HG03039 (cell line): Measurements from ENCODE around the gene TIRAP.
"Not testable (repeated sequence)": the region's sequence is repeated elsewhere in the genome, so short reads cannot be mapped to it uniquely, and the experiment has no call there.

ENCODE experiments used
- ATAC-seq: cut with Tn5 transposase; IDR thresholded peaks from one replicate; pipeline ENCODE4 v1.9.1; 2021; ENCODE audit warnings: mild to moderate bottlenecking, moderate library complexity; ENCODE audit not compliant: unreplicated experiment

Gene TIRAP

DNA sequence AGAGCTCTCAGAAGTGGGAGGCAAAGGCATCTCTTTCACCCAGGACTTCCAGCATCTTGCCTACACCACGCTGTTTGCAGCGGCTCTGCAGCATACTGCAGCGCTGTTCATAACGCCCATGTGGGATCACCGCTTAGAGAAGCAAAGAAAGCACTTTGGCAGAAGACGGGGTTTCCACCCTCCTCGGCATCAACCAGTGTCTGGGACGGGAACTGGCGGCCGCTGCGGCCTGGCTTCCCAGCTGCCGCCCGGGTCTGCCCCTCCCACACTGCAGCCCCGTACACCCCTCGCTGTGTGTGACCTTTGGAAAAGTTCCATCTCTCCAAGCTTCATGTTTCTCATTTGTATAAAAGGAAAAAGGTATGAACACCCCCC lies 545 bp upstream of the TIRAP start:
- no peak for ATAC-seq

DNA sequence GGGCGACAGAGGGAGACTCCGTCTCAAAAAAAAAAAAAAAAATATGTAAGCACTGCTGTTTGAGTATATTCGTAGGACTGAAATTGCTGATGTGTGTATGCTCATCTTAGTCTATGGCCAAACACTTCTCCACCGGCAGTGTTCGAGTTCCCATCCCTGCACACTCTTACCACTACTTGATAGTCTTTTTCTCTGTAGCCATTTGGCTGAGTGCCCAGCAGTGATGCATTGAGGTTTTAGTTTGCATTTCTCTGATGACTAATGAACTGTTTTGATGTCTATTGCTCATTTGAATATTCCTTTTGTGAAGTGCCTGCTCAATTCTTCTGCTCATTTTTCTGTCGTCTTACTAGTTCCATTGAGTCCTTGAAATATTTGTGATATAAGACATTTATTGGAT lies 1.9 kb downstream of the TIRAP start:
- peak; percentile 44 for ATAC-seq

DNA sequence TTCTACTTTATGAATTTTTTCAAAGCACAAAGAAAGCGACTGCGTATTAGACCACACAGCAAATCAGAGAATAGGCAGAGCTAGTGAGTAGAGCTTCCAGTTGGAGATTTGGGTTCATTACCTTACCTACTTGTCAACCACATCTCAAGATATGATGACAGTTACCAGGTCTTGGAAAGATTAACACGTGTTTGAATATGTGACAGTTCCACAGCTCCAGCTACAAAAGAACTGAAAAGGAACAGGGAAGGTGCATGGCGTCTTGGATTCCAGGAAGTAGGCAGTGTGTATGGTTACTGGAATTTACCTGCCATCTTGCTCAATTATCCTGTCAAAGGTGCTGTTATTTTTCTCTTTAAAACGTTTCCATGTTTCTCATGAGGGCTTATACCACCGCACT lies 5.3 kb downstream of the TIRAP start:
- no peak for ATAC-seq

DNA sequence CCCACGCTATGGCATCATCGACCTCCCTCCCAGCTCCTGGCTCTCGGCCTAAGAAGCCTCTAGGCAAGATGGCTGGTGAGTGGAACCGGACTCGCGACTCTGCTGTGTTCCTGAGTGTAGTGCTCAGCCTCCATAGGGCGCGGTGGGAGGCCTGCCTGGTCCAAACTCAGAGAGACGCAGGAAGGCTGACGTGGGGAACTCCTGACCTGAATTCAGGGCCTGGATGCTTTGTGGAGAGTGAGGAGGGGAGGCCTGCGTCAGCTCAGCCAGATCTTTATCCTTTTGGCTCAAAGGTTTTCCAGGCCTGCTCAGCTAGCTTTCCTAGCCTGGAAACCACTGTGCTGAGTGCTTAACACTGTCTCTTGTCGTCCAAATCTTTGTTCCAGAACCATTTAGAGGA lies 8.0 kb downstream of the TIRAP start:
- no peak for ATAC-seq

DNA sequence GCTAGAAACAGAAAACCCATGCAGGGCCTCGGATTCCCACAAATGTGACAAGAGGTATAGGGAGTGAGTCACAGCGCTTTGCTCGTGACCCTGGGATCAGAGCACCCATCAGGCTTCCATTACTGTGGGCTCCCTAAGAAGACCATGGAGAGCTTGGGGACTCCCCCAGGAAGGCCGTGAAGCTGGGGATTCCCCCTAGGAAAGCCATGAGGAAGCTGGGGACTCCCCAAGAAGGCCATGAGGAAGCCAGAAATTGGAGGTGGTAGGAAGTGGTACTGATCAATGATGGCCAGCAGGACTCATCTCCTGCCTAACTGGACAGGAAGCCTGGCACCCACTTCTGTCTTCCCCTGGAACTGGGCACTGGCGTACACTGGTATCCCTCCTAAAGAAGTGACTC lies 10.8 kb downstream of the TIRAP start:
- no peak for ATAC-seq

DNA sequence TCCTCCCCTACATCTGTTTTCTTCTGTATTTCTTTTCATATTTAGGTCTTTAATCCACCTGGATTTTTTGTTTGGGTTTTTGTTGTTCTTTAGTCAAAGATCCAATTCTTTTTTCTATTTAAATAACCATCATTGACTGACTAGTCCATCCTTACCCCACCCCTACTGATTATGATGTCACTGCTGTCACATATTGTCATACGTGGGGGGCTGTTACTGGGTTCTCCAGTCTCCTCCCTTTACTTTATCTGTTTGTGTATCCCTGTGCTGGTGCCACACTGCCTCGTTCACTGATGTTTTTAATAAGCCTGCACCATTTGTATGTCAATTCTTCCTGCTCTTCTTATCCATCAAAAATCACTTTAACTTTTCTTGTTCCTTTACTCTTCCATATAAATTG lies 14.1 kb downstream of the TIRAP start:
- ATAC-seq, result no peak

DNA sequence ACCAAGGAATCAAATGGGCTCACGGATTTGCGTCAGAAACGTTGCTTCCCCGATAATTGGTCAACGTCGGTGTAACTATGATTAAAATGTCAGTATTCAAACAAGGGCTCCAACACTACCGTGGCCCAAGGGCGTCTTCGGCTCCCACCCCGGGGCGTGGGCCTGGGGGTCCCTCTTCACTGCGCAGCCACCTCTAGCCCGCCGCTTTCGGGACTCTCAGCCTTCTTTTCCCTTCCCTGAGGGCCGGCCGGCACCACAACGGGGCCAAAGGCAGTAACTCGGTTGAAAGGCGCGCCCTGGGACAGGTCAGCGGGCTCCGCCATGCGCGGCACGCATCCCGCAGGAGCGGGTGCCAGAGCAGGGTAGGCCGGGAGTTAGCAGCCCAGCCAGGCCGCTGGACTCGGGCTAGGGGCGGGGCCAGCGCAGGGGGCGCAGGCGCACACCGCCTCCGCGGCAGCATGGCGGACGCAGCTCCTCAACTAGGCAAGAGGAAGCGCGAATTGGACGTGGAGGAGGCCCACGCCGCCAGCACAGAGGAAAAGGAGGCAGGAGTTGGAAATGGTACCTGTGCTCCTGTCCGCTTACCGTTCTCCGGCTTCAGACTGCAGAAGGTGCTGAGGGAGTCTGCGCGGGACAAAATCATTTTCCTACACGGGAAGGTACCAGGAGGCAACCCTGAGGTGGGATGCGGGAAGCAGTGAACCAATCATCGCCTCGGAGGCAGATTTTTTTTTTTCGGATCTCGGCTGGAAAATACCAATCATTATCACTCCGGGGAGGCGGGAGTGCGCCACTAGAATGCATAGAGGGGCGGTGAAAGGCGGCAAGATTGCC lies 20.9 kb downstream of the TIRAP start, which contains the start of gene DCPS:
DCPS (plus strand) TSS at position 438 of the 834 bp plus-strand sequence; CDS start at position 459, 21 bp downstream.
- ATAC-seq, result peak; percentile 88

DNA sequence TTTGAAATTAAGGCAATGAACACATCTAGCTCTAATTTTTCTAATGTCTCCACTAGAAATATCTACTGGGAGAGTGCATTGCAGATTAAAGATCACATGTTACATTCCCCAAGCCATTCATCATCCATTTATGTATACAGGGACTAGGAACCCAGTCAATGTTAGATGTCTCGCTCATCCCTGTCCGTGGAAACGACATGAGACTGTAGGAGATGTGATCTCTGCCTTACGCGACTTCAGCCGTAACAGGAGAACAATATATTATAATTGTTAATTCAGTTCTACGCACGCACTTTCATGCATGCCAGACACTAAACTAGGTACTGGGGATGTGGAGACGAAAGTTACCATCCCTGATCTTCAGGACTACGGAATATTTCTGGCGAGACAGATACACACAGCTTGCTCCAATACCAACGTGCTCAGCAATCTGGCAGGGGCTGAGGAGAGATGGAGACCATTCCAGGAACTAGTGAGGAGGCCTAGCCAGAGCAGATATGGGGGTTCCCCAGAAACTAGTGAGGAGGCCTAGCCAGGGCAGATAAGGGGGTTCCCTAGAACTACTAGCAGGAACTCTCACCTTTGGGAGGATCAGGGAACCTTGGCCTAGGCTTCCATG lies 21.7 kb downstream of the TIRAP start:
- ATAC-seq, result no peak

DNA sequence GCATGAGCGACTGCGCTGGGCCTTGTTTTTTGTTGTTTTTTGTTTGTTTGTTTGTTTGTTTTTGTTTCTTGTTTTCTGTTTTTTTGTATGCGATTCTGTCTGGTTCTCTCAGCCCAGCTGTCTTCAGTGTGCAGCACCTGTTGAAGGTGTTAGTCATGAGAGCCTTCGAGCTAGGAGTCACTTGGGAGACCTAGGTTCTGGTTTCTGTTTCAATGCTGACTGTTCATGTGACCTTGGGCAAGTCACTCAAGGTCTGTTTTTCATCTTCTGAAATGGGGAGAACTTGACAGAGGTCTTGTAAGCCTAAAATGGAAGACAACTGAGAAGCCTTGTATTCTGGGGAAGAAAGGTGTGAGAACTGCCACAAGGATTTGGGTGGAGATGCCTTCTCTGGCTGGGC lies 22.8 kb downstream of the TIRAP start:
- peak; percentile 43 for ATAC-seq

DNA sequence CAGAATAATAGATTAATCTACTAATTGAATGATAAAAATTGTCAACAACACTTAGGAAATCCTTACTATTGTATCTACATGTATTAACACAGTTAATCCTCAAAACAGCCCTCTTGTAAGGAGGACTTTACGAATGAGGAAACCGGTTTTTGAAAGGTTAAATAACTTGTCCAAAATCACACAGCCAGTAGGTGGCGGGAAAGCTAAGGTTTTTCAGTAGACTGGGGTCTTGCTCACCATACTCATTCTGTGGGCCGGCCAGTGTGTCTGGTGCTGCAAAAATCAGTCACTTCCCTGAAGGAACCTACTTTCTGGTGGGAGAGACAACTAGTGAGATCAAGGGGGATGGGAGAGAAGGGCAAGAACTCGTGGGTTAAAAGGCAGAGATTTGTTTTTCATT lies 24.8 kb downstream of the TIRAP start:
- no peak for ATAC-seq

DNA sequence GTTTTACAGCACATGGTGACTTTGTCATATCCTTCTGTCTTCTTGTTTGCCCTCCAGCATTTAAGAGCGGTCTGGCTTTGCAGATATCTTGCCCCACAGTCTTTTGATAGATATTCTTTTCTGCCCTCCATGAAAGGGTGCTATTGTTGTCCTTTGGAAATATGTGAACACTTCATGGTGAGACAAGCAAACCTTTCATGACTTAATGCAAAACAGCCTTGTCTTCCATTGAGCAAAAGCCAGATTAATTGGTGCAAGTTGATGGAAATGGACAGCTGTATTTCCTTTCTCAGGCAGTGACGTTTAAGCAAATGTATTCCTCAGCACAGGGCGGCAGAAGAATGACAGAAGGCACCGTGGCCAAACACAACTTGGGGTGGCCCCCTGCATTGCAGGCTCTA lies 25.4 kb downstream of the TIRAP start:
- no peak for ATAC-seq

DNA sequence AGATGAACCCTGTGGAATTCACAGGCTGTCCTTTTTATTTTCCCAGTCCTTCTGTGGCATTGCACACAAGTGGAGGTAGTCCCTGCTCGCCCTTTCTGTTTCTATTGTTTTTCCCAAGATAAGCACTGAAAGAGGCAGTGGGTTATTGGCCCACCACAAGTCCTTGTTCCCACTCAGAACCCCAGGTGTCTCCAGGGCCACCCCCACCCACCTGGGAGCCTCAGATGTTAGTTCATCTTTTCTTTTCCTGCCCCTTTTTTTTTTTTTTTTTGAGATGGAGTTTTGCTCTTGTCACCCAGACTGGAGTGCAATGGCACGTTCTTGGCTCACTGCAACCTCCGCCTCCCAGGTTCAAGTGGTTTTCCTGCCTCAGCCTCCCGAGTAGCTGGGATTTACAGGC lies 25.9 kb downstream of the TIRAP start:
- not testable (repeated sequence) for ATAC-seq

DNA sequence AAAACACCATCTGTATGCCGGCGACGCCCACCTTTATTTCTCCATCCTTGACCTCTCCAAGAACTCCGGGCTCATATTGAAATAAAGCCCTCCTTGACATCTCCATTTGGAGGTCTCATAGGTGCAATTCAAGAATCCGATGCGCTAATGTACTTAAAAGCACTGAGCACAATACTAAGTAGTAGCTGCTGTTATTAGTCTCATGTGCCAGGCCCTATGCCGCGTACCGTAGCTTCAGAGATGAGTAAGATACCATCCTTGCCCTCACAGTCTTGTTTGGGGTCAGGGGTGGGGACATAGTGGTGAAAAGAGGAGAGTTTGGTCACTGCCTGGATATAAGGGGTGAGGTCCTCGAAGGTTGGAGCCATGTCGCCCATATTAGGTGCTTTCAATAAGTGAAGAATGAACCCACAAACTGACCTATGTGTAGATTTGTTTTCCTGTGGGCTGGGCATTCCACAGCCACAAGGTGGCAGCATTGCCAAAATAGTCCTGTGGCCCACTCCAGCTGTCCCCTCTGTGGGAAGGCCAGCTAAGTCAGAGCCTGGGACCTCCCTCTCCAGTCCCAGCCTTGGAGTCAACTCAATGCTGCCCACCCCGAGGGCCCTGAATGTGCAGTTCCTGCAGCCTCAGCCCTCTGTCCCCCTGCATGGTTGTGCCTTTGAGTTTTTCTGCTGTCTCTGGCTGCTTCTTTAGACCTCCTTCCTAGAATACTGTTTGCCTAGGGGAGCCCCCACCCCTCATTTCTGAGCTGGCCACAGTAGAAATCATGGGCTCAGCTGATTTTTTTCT lies 27.5 kb downstream of the TIRAP start:
- ATAC-seq, result peak; percentile 44

DNA sequence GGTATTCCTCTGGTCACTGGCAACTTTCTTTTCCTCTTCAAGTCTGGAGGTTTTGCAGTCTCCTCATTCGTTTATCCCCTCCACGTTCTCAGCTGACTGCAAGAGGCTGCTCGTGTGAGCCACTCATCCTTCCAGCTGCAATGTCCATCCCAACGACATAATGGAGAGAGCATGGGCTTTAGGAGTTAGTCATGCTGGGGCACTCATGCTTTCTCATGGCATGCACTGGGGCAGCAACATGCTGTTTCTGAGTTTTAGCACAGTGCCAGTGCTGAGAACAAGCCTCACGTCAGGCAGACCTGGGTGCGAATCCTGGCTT lies 28.1 kb downstream of the TIRAP start:
- ATAC-seq, result no peak

DNA sequence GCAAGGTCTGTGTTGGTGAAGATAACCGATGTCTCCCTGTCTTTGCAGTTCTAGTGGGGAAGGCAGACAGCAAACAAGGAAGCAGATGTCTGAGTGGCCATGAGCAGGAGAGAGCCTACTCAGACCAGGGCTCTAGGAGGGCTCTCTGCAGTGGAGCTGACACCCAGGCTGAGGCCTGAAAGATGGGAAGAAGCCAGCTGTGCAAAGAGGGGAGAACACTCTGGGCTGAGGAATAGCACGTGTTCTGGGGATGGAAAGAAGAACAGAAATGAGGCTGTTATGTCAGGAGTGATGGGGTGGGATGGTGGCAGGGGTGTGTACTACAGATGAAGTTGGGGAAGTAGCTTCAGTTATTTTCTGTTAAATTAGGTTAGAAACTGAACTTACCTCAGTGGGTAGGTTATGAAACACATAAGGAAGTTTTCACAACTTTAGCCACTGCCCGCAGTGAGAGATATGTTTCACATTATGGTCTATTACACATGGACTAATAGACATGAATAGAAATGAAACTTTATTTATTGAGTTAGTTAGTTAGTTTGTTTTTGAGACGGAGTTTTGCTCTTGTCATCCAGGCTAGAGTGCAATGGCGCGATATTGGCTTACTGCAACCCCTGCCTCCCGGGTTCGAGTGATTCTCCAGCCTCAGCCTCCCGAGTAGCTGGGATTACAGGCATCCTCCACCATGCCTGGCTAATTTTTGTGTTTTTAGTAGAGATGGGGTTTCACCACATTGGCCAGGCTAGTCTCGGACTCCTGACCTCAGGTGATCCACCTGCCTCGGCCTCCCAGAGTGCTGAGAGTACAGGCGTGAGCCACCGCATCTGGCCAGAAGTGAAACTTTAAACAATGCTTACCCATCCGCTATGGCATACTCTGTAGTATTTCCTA lies 28.8 kb downstream of the TIRAP start:
- peak; percentile 47 for ATAC-seq

DNA sequence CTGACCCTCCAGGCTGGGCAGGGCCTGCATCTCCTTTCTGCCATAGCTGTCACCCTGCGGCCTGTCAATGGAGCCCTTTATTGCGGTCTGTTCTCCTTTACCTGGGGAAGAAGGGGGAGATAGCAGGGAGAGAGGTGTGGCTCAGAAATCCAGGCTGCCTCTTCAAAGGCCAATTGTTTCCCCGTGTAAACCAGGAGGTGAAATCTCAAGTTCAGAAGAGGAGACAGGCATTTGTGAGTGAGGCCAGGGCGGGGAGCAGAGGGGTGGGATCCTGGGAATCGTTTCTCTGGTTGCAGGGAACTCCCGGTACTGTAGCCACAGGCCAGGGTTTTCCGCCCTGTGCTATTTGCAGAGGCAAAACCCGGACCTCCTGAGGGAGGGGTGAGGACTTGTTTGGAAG lies 30.1 kb downstream of the TIRAP start:
- no peak for ATAC-seq

DNA sequence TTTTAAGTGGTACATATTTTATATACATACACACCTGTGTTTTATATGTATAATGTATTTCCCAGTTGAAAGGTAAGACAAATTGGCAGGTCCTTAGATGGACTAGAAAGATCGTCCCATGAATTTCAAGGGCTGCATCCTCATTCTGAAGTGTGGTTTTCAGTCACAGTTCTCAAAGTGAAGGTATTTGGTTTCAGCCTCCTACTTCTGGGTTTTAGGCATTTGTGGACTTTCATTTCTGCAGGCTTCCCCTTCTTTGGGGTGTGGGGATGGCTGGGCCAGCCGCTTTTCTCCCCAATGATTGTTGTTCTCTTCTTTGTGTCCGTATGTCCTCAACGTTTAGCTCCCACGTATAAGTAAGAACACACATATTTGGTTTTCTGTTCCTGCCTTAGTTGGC lies 30.9 kb downstream of the TIRAP start:
- no peak for ATAC-seq

DNA sequence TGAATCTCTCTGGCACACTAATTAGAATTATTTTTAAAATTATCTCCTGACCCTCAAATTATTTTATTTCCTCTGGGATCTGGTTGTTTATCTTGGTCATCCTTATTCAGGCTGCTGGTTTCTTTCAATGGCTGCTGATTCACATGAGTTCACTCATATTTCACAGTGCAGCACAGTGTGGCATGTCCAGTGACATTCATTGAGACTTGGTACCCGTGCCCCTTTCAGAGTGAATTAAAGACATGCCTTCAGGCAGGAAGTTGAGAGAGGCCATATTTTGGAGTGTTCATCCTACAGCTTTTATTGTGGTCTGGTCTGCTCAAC lies 34.5 kb downstream of the TIRAP start:
- no peak for ATAC-seq

DNA sequence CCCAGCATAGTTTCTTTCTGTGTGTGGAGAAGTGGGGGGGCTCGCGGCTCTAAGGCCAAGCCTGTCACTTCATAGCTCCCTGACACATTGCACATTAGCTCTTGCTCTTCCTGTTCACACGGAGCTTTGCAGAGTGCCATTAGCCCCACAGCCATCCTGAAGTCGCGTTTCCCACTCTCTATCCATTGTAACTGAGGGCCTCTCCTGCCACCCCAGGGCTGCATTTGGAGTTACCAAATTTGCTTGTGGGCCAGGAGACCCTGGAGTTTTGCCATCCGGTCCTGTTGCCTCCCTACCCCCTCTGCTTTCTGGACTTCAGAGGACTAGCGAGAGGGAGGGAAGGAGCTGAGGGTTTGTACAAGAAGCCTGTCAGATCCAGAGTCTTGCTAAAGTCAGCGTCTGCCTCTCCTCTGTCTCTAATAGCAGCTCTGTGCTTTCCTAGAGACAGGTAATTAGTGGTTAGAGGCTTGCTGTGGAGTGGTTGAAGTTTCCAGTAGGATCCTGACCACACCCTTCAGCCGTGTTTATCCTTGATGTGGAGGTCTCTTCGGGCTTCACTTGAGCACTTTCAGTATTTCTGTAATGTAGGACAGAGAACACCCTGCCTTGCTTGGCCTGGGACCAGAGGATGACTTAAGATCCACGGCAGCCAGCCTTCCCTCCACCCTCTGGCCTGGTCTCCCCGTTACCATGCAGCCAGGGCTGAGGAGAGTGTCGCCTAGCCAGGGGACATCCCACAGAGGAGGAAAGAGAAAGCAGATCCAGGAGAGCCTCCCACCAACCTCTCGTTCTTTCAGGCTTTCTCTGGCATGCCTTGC lies 35.1 kb downstream of the TIRAP start:
- peak; percentile 31 for ATAC-seq
